Upper lobe of left lung (tissue), 4 donors: ENCODE measurements around the gene PTPRM.

Experiments
- EP300 ChIP-seq, 4 donors: sonication (generic); formaldehyde crosslinking; IDR thresholded peaks; one replicate each; pipeline ENCODE4 v1.5.1; 2017; ENCODE audit warnings: antibody characterized with exemption in 4 of 4, control low read depth in 2 of 4
- POLR2A ChIP-seq, 4 donors: fragments of 450-650 bp; IDR thresholded peaks; one replicate each; pipeline ENCODE4 v1.5.1; 2016 to 2017; ENCODE audit warnings: antibody characterized with exemption in 4 of 4, mild to moderate bottlenecking in 2 of 4
- POLR2AphosphoS5 ChIP-seq, 2 donors: sonication (generic); formaldehyde crosslinking; IDR thresholded peaks; one replicate each; pipeline ENCODE4 v1.5.1; 2017; ENCODE audit warnings: antibody characterized with exemption in 2 of 2
- TF ChIP-seq, protein P1 (sequence below), 6 experiments: fragments of 450-650 bp in 4 of 6; fragments of 200-600 bp in 2 of 6; sonication (generic) in 2 of 6; IDR thresholded peaks; one replicate each; pipeline ENCODE4 v1.5.1; 2016 to 2019; ENCODE audit warnings: antibody characterized with exemption in 6 of 6

DNA sequence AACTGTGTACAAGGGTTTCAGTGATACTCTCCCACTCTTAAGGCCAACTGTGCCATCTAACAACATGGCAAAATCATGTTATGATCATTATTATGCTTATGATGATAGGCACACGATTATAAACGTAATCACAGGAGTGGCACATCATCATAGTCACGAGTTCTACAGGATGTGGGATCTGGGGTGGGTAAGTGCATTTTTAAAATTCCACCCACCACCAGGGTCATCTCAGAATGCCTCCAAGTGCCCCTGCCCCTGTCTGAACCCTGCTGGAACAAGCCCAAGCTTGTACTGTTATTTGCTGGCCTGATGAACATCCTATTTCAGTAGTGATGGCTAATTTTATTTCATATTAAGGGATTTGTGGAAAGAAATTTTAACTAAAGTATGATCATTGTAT lies 117.8 kb downstream of the PTPRM start:
- TF ChIP-seq POLR2A (IDR thresholded peaks at IDR 0.05) (no peak), POLR2AphosphoS5 (IDR thresholded peaks at IDR 0.05) (no peak), EP300 (IDR thresholded peaks at IDR 0.05) (no peak)
- TF ChIP-seq, protein P1, sequence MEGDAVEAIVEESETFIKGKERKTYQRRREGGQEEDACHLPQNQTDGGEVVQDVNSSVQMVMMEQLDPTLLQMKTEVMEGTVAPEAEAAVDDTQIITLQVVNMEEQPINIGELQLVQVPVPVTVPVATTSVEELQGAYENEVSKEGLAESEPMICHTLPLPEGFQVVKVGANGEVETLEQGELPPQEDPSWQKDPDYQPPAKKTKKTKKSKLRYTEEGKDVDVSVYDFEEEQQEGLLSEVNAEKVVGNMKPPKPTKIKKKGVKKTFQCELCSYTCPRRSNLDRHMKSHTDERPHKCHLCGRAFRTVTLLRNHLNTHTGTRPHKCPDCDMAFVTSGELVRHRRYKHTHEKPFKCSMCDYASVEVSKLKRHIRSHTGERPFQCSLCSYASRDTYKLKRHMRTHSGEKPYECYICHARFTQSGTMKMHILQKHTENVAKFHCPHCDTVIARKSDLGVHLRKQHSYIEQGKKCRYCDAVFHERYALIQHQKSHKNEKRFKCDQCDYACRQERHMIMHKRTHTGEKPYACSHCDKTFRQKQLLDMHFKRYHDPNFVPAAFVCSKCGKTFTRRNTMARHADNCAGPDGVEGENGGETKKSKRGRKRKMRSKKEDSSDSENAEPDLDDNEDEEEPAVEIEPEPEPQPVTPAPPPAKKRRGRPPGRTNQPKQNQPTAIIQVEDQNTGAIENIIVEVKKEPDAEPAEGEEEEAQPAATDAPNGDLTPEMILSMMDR (IDR thresholded peaks at IDR 0.05) = no peak
